PC-3 (cell line): ENCODE data around the gene FDX1. TPM values are rescaled to one million over a fixed set of nuclear protein-coding genes. Genes with fewer than 3 reads are reported as not detected.
"Not testable (repeated sequence)": the region's sequence is repeated elsewhere in the genome, so short reads cannot be mapped to it uniquely, and the experiment has no call there.

Source experiments
- ATAC-seq: fragments of 200-7000 bp; cut with Tn5 transposase; 2 replicates; pipeline ENCODE4 v1.9.1; 2020; ENCODE audit warnings: mild to moderate bottlenecking, moderate library complexity
- BruUV-seq: library from RNA; stranded (reverse); fragments of 400-500 nt; replicated peaks from 2 replicates; lab custom pipeline; 2021; lab: Mats Ljungman, UMichigan
- CTCF ChIA-PET: fragments of 300-600 bp; sonication (Branson Sonifier 250); formaldehyde crosslinking; loops from one replicate; lab custom pipeline; 2022; ENCODE audit warnings: antibody characterized with exemption; lab: Charles Lee
- POLR2A ChIA-PET: fragments of 300-600 bp; sonication (Branson Sonifier 250); formaldehyde crosslinking; loops from one replicate; lab custom pipeline; 2022; ENCODE audit warnings: antibody characterized with exemption; ENCODE audit not compliant: unreplicated experiment; lab: Charles Lee
- DNase-seq: peaks from one replicate; pipeline ENCODE4 v3.0.0-alpha.2; 2015
- H2AFZ ChIP-seq: fragments of 300-600 bp; sonication (generic); 2 replicates; pipeline ENCODE4 v1.6.0; 2016; ENCODE audit warnings: antibody characterized with exemption, low read length
- H3F3A ChIP-seq: fragments of 300-600 bp; sonication (generic); one replicate; pipeline ENCODE4 v1.6.0; 2017; ENCODE audit warnings: antibody characterized with exemption, low read length, control low read depth, mild to moderate bottlenecking; ENCODE audit not compliant: unreplicated experiment
- H3K27ac ChIP-seq: fragments of 300-600 bp; sonication (generic); 2 replicates; pipeline ENCODE4 v1.5.1; 2016; ENCODE audit warnings: mild to moderate bottlenecking, low read length
- H3K27me3 ChIP-seq: fragments of 300-600 bp; sonication (generic); 2 replicates; pipeline ENCODE4 v1.6.1; 2016; ENCODE audit warnings: low read length, mixed read lengths
- H3K36me3 ChIP-seq: fragments of 300-600 bp; sonication (generic); 2 replicates; pipeline ENCODE4 v1.6.1; 2016; ENCODE audit warnings: low read depth, mixed run types, low read length, mixed read lengths
- H3K4me1 ChIP-seq: fragments of 300-600 bp; sonication (generic); 2 replicates; pipeline ENCODE4 v1.5.1; 2016; ENCODE audit warnings: low read length; ENCODE audit not compliant: insufficient read depth
- H3K4me2 ChIP-seq: fragments of 300-600 bp; sonication (generic); 2 replicates; pipeline ENCODE4 v1.6.0; 2016; ENCODE audit warnings: low read length
- H3K4me3 ChIP-seq: fragments of 300-600 bp; sonication (generic); 2 replicates; pipeline ENCODE4 v1.5.1; 2016; ENCODE audit warnings: mild to moderate bottlenecking, low read length, mixed read lengths
- H3K79me2 ChIP-seq: fragments of 300-600 bp; sonication (generic); 2 replicates; pipeline ENCODE4 v1.6.1; 2017; ENCODE audit warnings: low read length, mixed read lengths
- H3K9ac ChIP-seq: fragments of 300-600 bp; sonication (generic); 2 replicates; pipeline ENCODE4 v1.6.0; 2016; ENCODE audit warnings: mild to moderate bottlenecking, low read length
- H3K9me2 ChIP-seq: fragments of 300-600 bp; sonication (generic); replicated peaks from 2 replicates; pipeline ENCODE4 v1.6.1; 2016; ENCODE audit warnings: mixed run types, low read length, mixed read lengths
- H3K9me3 ChIP-seq: fragments of 300-600 bp; sonication (generic); 2 replicates; pipeline ENCODE4 v1.6.1; 2016; ENCODE audit warnings: low read length, mixed read lengths
- H4K20me1 ChIP-seq: fragments of 300-600 bp; sonication (generic); 2 replicates; pipeline ENCODE4 v1.6.1; 2016; ENCODE audit warnings: low read length, mixed read lengths
- CTCF ChIP-seq: fragments of 300-600 bp; sonication (generic); conservative IDR thresholded peaks from 2 replicates; pipeline ENCODE4 v1.5.1; 2017; ENCODE audit warnings: antibody characterized with exemption, low read depth, mild to moderate bottlenecking, low read length
- EZH2 ChIP-seq: fragments of 300-600 bp; sonication (generic); IDR thresholded peaks from one replicate; pipeline ENCODE4 v1.6.1; 2017; ENCODE audit warnings: antibody characterized with exemption, mild to moderate bottlenecking, low read length; ENCODE audit not compliant: unreplicated experiment
- EZH2phosphoT487 ChIP-seq: fragments of 300-600 bp; sonication (generic); IDR thresholded peaks from 2 replicates; pipeline ENCODE4 v1.6.1; 2018; ENCODE audit warnings: mild to moderate bottlenecking, antibody characterized with exemption, low read length, borderline replicate concordance
- intact Hi-C: fragments of 100-400 bp; cut with micrococcal nuclease; formaldehyde crosslinking; loops from 2 replicates; pipeline ENCODE4 v1.9.0; 2023
- total RNA-seq: library from RNA; depleted of rRNA; stranded (reverse); fragments of >200 nt; gene quantifications from 2 replicates; pipeline ENCODE4 v1.2.3, GENCODE V29; 2014

The FDX1 gene
- total RNA-seq, 1 experiment from 2014 or later: 14.8 TPM

DNA sequence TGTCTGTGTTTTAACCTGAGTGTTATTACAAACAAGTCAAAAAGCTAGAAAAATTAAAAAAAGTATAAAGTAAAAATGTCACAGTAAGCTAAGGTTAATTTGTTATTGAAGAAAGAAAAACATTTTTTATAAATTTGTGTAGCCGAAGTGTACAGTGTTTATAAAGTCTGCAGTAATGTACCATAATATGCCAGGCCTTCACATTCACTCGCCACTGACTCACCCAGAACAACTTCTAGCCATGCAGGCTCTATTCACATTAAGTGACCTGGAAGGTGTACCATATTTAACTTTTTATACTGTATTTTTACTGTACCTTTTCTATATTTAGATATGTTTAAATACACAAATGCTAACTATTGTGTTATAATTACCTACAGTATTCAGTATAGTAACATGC, 14.7 kb upstream of the FDX1 start:
- H3K4me2 ChIP-seq: no peak overlapping the region
- no peaks in the 10 kb centered on the region for H3K27me3 ChIP-seq
- ChIA-PET CTCF (no interaction called here), POLR2A (no interaction called here)
- no peak for DNase-seq
- intact Hi-C loops: no loop called here
- H3K9ac ChIP-seq: no peak overlapping the region
- no peaks in the 10 kb centered on the region for H4K20me1 ChIP-seq
- no peak overlapping the region for H3K27ac ChIP-seq
- BruUV-seq: no TSS peak
- H2AFZ ChIP-seq: no peak overlapping the region
- peak; percentile 42 for ATAC-seq
- no peaks in the 10 kb centered on the region for H3K9me2 ChIP-seq
- no peaks in the 10 kb centered on the region for H3F3A ChIP-seq
- H3K36me3 ChIP-seq: no peaks in the 10 kb centered on the region
- H3K9me3 ChIP-seq: no peaks in the 10 kb centered on the region
- H3K4me3 ChIP-seq: no peak overlapping the region
- TF ChIP-seq EZH2 (no peak), EZH2phosphoT487 (no peak), CTCF (no peak)
- peaks cover 3% of the 10 kb centered on the region; the same call in 1 of the 2 replicates for H3K4me1 ChIP-seq
- no peaks in the 10 kb centered on the region for H3K79me2 ChIP-seq

DNA sequence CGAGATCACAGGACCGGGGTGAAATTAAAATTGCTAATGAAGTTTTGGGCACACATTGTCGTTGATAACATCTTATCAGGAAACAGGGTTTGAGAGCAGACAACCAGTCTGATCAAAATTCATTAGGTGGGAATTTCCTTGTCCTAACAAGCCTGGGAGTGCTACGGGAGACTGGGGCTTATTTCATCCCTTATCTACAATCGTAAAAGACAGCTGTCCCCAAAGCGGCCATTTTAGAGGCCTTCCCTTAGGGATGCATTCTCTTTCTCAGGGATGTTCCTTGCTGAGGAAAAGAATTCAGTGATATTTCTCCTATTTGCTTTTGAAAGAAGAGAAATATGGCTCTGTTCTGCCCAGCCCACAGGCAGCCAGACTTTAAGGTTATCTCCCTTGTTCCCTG, 8.1 kb upstream of the FDX1 start:
- H3K4me1 ChIP-seq, DNase-seq, H3K9me3 ChIP-seq, H3K4me2 ChIP-seq, CTCF ChIA-PET, H3K9ac ChIP-seq, intact Hi-C loops, H3K27ac ChIP-seq, BruUV-seq, ATAC-seq, POLR2A ChIA-PET, H3K4me3 ChIP-seq, H3K9me2 ChIP-seq, H2AFZ ChIP-seq, H3F3A ChIP-seq, H3K36me3 ChIP-seq, H3K27me3 ChIP-seq, H4K20me1 ChIP-seq, H3K79me2 ChIP-seq: not testable (repeated sequence)

- Histone ChIP-seq H3K79me2 (no peaks in the 10 kb centered on the region), H3K36me3 (no peaks in the 10 kb centered on the region), H3K9ac (no peak overlapping the region), H3K9me3 (0 out of 2 replicates have a peak, but pooled peaks cover 4% of the 10 kb centered on the region), H3K27me3 (no peaks in the 10 kb centered on the region), H2AFZ (no peak overlapping the region), H3K4me1 (no peaks in the 10 kb centered on the region), H3K4me3 (no peak overlapping the region), H3K9me2 (no peaks in the 10 kb centered on the region), H3K27ac (no peak overlapping the region), H4K20me1 (no peaks in the 10 kb centered on the region), H3F3A (no peaks in the 10 kb centered on the region), H3K4me2 (no peak overlapping the region)
- no peak for DNase-seq
- CTCF ChIA-PET: no interaction called here
- POLR2A ChIA-PET: no interaction called here
- BruUV-seq: no TSS peak
- TF ChIP-seq EZH2phosphoT487 (no peak), CTCF (no peak), EZH2 (no peak)
- intact Hi-C loops: no loop called here
- ATAC-seq: no peak
These were observed 7.3 kb upstream of the FDX1 start for GRCh38 chr11:110422306-110422905.
